Omental fat pad (tissue), 4 donors: ENCODE measurements around the gene PRKCE. TPM values are rescaled to one million over a fixed set of nuclear protein-coding genes. Genes with fewer than 3 reads are reported as not detected.

Experiments
- ATAC-seq: fragments of 150-250 bp; one replicate; pipeline ENCODE4 v1.9.1; 2016; ENCODE audit warnings: mild to moderate bottlenecking, moderate library complexity; ENCODE audit not compliant: low FRiP score
- DNase-seq: peaks from one replicate; pipeline ENCODE4 v3.0.0-alpha.2; 2019; ENCODE audit warnings: low spot score
- total RNA-seq, 4 donors: library from RNA; depleted of rRNA; stranded (reverse); fragments of >200 nt; gene quantifications; one replicate each; pipeline ENCODE4 v1.1.0, GENCODE V29; 2016
- TF ChIP-seq, protein P1 (sequence below), 3 donors: fragments of 450-650 bp; IDR thresholded peaks; one replicate each; pipeline ENCODE4 v1.5.1; 2016 to 2017; ENCODE audit warnings: antibody characterized with exemption in 3 of 3, mild to moderate bottlenecking in 3 of 3, moderate library complexity in 2 of 3

The PRKCE gene
- total RNA-seq, 4 donors from 2014 or later: 8.8 to 24.3 (median 14.0) TPM

DNA sequence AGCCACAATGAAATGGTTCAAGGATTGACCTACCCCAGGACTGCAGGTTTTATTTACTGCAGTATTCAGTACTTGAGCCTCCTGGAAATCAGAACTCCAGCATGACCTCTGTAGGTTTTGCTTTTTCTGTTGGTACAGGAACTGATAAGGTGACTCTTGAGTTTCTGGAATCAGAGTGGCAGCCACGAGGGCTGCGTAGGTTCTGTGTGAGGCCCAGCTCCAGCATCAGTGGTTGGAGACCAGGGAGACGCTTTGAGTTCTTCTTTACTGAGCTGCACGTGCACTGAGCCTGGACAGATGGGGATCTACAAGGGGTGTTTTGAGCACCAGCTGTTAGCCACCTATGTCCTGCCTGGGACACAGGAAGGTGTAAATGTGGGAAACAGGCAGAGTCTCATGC lies 423.0 kb downstream of the PRKCE start:
- ATAC-seq (no peak), DNase-seq (no peak)
- TF ChIP-seq, protein P1, sequence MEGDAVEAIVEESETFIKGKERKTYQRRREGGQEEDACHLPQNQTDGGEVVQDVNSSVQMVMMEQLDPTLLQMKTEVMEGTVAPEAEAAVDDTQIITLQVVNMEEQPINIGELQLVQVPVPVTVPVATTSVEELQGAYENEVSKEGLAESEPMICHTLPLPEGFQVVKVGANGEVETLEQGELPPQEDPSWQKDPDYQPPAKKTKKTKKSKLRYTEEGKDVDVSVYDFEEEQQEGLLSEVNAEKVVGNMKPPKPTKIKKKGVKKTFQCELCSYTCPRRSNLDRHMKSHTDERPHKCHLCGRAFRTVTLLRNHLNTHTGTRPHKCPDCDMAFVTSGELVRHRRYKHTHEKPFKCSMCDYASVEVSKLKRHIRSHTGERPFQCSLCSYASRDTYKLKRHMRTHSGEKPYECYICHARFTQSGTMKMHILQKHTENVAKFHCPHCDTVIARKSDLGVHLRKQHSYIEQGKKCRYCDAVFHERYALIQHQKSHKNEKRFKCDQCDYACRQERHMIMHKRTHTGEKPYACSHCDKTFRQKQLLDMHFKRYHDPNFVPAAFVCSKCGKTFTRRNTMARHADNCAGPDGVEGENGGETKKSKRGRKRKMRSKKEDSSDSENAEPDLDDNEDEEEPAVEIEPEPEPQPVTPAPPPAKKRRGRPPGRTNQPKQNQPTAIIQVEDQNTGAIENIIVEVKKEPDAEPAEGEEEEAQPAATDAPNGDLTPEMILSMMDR (IDR thresholded peaks at IDR 0.05): no peak

- no peak for ATAC-seq
- DNase-seq: no peak
- TF ChIP-seq, protein P1 (IDR thresholded peaks at IDR 0.05): no peak
Observed at GRCh38 chr2:46075848-46076247, 424.4 kb downstream of the PRKCE start.

DNA sequence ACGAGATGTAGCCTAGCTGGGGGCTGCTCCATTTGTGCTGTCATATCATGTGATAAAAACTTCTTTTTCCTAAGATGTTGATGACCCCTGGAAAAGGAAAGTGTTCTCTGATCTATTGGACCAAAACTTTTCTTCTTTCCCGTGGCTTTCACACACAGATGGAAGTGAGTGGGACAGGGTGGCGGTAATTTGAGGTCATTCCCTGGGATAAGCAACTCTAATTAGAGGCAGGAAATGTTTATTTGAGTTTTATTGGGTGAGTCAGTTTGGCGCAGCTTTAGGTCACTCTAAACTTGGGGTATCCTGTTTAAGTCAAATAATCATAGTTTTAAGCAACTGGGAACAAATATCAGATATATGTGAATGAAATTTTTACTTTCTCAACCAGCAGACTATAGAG lies 424.8 kb downstream of the PRKCE start:
- no peak for ATAC-seq
- no peak for DNase-seq
- TF ChIP-seq, protein P1 (IDR thresholded peaks at IDR 0.05): no peak

GRCh38 chr2:46076875-46077274 lies 425.4 kb downstream of the PRKCE start:
- ATAC-seq (no peak), DNase-seq (no peak)
- TF ChIP-seq, protein P1 (IDR thresholded peaks at IDR 0.05): no peak

GRCh38 chr2:46077522-46078107 lies 426.1 kb downstream of the PRKCE start:
- DNase-seq: no peak
- TF ChIP-seq, protein P1 (IDR thresholded peaks at IDR 0.05): no peak
- ATAC-seq: no peak

DNA sequence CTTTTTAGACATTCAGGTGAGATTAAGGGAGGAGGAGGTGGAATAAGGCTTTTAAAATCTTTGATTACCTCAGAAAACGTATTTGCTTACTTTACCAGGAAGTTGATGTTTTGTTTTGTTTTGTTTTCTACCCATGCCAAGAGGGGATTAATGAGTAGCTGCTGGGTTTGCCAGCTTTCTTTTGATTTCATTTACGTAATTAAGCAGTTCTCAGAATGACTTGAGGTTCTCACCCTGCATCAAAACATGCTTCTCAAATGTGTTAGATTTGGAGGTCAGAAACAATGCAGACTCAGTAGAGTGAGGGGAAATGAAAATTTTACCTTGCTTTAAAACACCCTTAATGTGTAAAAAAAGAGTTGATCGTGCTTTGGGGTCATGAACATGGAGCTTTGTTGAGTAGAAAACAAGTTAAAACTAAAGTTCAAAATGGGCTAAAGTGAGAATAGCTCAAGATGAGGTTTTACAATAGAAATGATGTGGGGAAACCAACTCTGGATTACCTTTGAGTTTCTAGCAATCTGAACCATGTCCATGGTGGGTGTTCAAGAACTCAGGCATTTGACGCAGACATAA lies 428.6 kb downstream of the PRKCE start:
- TF ChIP-seq, protein P1 (IDR thresholded peaks at IDR 0.05): no peak
- DNase-seq (no peak), ATAC-seq (no peak)
